IPS DF 4.7 (cell line): ENCODE data around the gene THSD4.
"Not testable (repeated sequence)": the region's sequence is repeated elsewhere in the genome, so short reads cannot be mapped to it uniquely, and the experiment has no call there.

ENCODE experiments used
- DNase-seq: peaks from one replicate; pipeline ENCODE4 v3.0.0-alpha.2; 2013; ENCODE audit warnings: low spot score; ENCODE audit errors: extremely low read depth

THSD4 gene

GRCh38 chr15:71346464-71346863, 231.2 kb downstream of the THSD4 start:
- no peak for DNase-seq

GRCh38 chr15:71348597-71348996, 233.3 kb downstream of the THSD4 start:
- DNase-seq = no peak

GRCh38 chr15:71349336-71349735, 234.1 kb downstream of the THSD4 start:
- DNase-seq = no peak

- no peak for DNase-seq
Measured at GRCh38 chr15:71349736-71350526, 234.7 kb downstream of the THSD4 start.

- DNase-seq = no peak
Measured at GRCh38 chr15:71350622-71351378, 235.5 kb downstream of the THSD4 start.

- DNase-seq = no peak
Measured at GRCh38 chr15:71352125-71352524, 236.9 kb downstream of the THSD4 start.

- no peak for DNase-seq
Measured at GRCh38 chr15:71352765-71353164, 237.5 kb downstream of the THSD4 start.

GRCh38 chr15:71353171-71353570, 237.9 kb downstream of the THSD4 start:
- DNase-seq = no peak

- DNase-seq = no peak
Measured at GRCh38 chr15:71355268-71355667, 240.0 kb downstream of the THSD4 start.

- no peak for DNase-seq
Measured at GRCh38 chr15:71357321-71357732, 242.1 kb downstream of the THSD4 start.

- no peak for DNase-seq
Measured at GRCh38 chr15:71357967-71358366, 242.7 kb downstream of the THSD4 start.

- DNase-seq = no peak
Measured at GRCh38 chr15:71359246-71359645, 244.0 kb downstream of the THSD4 start.

- no peak for DNase-seq
Measured at GRCh38 chr15:71362556-71362955, 247.3 kb downstream of the THSD4 start.

- DNase-seq = peak; percentile 28
Measured at GRCh38 chr15:71362987-71363968, 248.0 kb downstream of the THSD4 start.

- no peak for DNase-seq
Measured at GRCh38 chr15:71364117-71364584, 248.9 kb downstream of the THSD4 start.

GRCh38 chr15:71366522-71366921, 251.3 kb downstream of the THSD4 start:
- no peak for DNase-seq

GRCh38 chr15:71366926-71367325, 251.7 kb downstream of the THSD4 start:
- no peak for DNase-seq

- DNase-seq = not testable (repeated sequence)
Measured at GRCh38 chr15:71367737-71368136, 252.5 kb downstream of the THSD4 start.

GRCh38 chr15:71372769-71373168, 257.5 kb downstream of the THSD4 start:
- DNase-seq = not testable (repeated sequence)

- DNase-seq = no peak
Measured at GRCh38 chr15:71373917-71374316, 258.6 kb downstream of the THSD4 start.

GRCh38 chr15:71374607-71375352, 259.5 kb downstream of the THSD4 start:
- no peak for DNase-seq
